ENCODE data around the gene SMO.

GRCh38 chr7:129238546-129238945 lies 50.1 kb downstream of the SMO start:
- TF ChIP-seq CTCF (IDR thresholded peaks at IDR 0.05): no peak
- no peak for TF ChIP-seq POLR2AphosphoS5 (IDR thresholded peaks at IDR 0.05; ENCODE audit: insufficient read depth in 1 of 2, low read depth in 1 of 2)
- no peak for TF ChIP-seq POLR2A (IDR thresholded peaks at IDR 0.05)

All from vagina (tissue), 2 donors.